HG03108 (cell line): ENCODE data around the gene USP10.

Experiments used
- ATAC-seq: cut with Tn5 transposase; IDR thresholded peaks from one replicate; pipeline ENCODE4 v1.9.1; 2021; ENCODE audit warnings: moderate library complexity; ENCODE audit not compliant: unreplicated experiment

The USP10 gene

GRCh38 chr16:84795329-84796053, 95.7 kb downstream of the USP10 start:
- ATAC-seq: no peak

DNA sequence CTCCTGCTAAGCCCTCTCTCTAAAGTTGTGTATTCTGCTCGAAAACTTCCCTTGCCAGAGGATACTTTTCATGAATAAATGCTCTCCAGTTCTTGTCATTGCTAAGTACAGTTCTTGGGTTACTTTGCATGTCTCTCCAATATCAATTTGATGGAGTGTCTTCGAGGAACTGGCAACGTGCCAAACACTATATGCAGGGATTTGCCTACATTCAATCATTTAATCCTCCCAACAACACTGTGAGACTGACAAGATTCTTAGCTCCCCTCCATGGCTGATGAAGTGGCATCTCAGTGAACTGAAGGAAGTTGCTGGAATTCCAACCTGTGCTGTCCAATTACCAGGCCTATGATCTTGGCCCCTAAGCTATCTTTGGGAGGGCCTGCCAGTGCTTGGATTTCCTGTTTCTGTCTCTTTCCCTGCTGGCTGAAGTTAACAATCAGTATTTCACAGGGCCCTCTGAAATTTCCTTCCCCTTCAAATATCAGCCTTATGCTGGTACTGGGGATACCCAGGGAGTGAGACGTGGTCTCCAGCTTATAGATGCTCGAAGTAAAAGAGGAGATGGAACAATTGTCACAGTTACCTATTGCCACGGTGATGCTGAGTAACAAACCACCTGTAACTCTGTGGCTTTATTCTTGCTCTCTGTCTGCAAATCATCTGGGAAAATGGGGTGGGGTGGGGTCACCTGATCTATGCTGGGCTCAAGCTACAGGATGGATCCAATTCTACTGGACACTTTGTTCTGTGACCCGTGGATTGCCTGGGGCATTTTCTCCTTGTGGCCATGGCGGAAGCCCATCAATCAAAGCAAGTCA, 100.6 kb downstream of the USP10 start:
- ATAC-seq: no peak

DNA sequence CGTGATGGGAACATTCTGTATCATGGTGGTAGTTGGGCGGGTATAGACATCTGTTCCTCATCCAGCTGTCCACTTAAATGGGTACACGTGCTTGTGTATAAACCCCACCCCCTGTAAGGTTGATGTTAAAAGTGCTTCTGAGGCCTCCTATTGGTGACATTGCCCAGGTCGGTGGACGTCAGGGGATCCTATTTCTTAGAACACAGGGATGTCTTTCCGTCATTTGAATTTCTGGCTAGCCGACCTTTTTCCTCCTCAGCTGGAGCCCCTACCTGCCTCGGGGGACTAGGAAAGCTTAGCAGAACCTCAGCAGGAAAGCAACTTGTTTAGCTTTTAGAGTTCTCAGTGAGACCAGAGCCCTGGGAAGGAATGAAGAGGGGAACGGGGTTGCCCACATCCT, 103.3 kb downstream of the USP10 start:
- no peak for ATAC-seq

DNA sequence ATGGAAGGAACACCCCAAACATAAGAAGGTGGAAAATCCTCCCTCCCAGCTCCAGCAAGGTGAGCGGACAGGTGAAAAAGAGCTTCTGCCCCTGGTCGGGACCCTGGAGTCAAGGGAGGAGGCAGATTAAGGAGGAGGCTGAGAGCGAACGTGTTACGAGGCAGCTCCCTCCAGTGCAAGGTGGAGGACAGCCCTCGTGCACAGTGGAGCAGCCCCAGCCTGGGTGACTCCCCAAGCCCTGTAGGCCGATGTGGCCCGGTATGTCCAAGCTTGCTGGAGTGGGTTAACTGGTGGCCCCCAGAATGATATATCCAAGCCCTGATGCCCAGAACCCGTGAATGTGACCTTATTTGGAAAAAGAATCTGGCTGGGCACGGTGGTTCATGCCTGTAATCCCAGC, 104.5 kb downstream of the USP10 start:
- ATAC-seq: no peak

GRCh38 chr16:84806256-84806889, 106.6 kb downstream of the USP10 start:
- ATAC-seq: no peak

- ATAC-seq: no peak
These were observed 107.1 kb downstream of the USP10 start for GRCh38 chr16:84806890-84807258.

DNA sequence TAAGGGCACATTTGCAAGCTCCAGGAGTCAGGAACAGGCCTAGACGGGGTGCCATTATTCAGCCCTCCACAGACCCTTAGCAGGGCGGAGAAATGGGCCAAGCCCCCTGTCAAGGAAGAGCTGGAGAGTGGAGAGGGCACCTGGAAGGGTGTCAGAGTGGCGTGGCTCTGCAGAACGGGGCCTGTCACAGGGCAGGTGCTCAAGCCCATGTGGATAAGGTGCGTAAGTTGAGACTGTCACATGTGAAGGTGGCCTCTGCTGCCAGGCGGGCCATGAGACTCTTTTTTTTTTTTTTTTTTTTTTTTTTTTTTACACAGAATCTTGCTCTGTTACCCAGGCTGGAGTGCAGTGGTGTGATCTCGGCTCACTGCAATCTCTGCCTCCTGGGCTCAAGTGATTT, 108.0 kb downstream of the USP10 start:
- no peak for ATAC-seq

DNA sequence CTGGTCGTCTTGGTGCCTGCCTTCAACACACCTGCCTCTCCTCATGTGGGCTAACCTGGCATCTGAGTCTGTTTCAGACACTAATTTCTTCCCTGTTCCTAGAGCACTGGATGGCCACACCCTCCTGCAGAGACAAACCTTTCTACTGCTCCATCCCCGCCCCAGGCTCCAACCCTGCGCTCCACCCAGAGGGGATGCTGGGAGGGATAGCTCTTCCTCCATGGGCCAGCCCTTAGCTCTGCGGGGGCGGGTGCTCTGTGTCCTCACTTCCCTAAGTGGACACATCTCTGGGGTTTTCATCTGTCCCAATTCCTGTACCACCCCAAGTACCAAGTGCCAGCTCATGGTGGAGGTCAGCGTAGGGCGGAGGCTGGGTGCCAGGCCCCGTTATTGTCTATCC, 109.0 kb downstream of the USP10 start:
- ATAC-seq: no peak

- ATAC-seq: no peak
These were observed 110.9 kb downstream of the USP10 start for GRCh38 chr16:84810518-84811273.

DNA sequence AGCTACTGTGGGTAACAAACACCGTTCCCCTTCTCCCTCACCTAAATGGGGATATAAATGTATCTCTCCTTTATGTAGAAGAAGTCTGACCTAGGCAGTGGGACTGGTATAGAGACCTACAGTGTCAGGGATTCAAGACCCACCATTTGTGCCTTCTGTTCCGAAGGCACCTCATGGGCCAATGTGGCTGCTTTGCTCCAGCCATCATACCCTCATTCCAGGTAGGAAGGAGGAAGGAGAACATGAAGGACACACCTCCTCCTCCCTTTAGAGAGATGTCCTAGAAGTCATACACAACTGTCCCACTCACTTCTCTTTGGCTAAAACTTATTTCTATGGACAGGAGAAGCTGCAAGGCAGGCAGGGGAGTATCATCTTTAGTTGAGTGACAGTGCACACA, 111.7 kb downstream of the USP10 start:
- no peak for ATAC-seq

DNA sequence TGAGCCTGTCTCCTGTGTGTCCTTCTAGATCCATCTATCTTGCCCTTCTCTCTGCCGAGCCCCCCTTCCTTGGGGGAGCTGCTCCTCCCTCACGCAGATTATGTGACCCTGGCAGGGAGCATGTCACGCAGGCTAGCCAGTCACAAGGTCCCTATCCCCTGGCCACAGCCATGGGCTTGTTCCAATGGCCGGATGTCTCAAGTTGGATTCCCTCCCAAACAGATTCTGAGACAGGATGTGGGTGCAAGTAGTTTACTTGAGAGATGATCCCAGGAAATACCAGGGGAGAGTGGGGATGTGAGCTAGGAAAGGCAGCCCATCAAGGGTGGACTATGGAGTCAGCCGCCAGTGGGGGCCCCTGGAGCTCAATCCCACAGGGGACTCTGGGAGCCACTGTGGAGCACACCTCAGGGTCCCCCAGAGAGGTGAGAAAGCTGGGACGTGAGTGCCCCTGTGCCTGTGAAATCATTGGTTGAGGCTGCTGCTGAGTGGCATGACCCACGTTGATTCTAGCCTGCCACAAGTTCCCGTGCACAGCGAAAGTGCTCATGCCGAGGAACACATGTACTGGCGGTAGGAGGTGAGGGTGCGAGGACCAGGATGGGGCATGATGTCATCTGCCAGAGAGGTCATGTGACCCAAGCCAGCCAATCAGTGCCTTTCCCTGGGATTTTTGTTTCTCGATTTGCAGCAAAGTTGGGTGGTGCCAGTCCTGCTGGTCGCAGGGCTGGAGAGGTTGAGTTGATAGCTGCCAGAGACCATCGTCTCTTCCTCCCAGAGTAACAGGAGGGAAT, 113.5 kb downstream of the USP10 start:
- ATAC-seq: no peak

GRCh38 chr16:84815462-84815861, 115.7 kb downstream of the USP10 start:
- ATAC-seq: no peak

GRCh38 chr16:84816023-84816422, 116.2 kb downstream of the USP10 start:
- no peak for ATAC-seq

DNA sequence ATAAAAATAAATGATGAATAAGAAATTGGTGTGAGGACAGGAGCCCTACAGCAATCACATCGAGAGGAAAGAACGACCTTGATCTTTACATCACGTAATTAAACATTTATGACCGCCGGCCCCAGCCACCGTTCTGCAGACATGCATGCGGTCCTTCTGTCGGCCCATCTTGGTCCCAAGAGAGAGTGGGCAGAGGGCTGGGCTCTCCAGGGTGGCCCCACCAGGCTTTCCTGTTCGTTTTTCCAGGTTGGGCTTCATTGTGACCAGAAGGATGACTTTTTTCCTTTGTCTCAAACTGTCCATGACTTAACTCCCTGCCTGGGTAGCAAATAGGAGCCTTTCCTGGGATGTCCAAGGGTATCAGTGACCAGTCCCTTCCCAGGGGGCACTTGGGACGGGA, 116.7 kb downstream of the USP10 start:
- no peak for ATAC-seq

DNA sequence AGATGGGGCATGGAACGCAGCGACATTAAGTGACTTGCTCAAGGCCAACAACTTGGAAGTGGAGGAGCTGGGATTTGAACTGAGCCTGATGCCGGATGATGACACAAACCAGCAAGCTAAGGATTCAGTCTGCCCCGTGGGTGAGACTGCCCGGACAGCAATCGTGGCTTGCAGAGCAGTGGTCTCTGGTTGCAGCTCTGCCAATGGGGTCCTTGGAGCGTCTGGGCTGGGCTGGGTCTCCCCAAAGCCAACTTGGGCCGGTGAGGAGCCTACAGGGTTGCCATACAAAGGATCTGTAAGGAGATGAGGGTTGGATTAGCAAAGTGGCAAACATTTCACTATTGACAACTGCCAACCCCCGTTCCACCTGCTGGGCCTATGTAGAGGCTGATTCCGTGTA, 117.4 kb downstream of the USP10 start:
- ATAC-seq: no peak

DNA sequence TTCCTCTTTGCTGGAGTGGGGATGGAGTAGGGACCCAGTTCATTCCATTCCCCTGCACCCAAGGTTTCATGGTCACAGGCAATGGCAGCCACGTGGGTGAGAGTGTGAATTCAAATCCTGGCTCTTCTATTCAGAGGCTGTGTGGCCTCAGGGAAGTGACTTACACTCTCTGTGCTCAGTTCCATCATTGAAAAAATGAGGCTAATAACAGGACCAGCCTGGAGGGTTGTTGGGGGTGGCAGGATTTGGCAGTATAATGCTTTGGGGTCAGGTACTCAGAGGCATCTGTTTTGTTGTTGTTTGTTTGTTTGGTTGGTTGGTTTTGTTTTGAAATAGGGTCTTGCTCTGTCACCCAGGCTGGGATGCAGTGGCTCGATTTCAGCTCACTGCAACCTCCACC, 117.8 kb downstream of the USP10 start:
- no peak for ATAC-seq

DNA sequence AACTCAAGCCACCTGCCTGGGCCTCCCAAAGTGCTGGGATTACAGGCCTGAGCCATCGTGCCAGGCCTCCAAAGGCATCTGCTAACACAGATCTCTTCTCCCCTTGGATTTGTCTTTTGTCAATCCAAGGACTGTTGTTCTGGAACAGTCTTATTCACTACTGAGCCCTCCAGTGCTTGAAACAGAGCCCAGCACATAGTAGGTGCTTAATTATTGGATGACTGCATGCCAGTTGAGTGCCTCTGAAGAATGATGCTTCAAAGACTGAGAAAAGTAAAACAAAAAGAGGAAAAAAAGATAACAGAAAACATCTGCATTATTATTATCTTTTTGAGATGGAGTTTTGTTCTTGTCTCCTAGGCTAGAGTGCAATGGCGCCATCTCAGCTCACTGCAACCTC, 118.3 kb downstream of the USP10 start:
- no peak for ATAC-seq

DNA sequence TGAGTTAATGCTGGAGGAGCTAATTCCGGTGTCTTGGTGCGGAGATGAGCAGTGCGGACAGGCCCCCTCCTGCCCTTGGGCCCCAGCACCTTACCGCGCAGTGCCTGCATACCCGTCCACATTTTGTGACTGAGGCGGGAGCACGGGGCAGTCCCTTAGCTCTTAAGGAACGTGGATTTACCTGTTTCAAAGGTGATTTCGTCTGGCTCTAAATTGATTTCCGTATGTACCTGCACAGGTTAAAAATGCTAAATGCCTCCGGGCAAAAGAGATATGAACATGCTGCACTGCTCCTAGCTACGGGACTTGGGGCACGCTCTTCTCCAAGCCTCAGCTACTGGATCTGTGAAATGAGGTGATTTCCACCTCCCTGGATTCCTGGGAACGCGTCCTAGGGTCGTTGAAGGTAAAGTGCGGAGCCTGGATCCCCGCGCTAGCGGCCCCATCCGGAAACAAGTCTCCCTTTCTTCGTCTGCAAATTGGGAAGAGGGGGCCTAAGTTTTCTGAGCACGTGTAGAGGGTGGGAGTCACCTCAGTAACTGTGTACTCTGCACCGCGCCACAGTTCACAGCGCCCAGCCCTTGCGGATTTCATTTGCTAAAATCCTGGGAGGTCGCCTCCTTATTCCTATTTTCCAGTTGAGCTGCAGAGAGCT, 119.3 kb downstream of the USP10 start:
- ATAC-seq: no peak

GRCh38 chr16:84819644-84820304, 120.0 kb downstream of the USP10 start, which contains the start of gene CRISPLD2:
Gene CRISPLD2, plus strand, starts transcription at chr16:84819985. Its CDS starts 18,511 bp downstream, at chr16:84838496.
- ATAC-seq: no peak
